Right renal cortex interstitium (tissue), 3 donors: ENCODE measurements around the gene FERMT2. TPM values are rescaled to one million over a fixed set of nuclear protein-coding genes. Genes with fewer than 3 reads are reported as not detected.
"Not testable (repeated sequence)": the region's sequence is repeated elsewhere in the genome, so short reads cannot be mapped to it uniquely, and the experiment has no call there.

ENCODE experiments used
- DNase-seq, 3 donors: peaks; one replicate each; pipeline ENCODE4 v3.0.0-alpha.2; 2013; ENCODE audit warnings: low read depth in 3 of 3, low spot score in 2 of 3
- polyA plus RNA-seq, 3 donors: library from polyadenylated mRNA; unstranded; fragments of 120-200 nt; gene quantifications; one replicate each; pipeline ENCODE4 v1.2.1, GENCODE V29; 2013; ENCODE audit not compliant: insufficient read length in 3 of 3

The FERMT2 gene
- polyA plus RNA-seq, 3 donors = 177 to 189 (median 185) TPM

DNA sequence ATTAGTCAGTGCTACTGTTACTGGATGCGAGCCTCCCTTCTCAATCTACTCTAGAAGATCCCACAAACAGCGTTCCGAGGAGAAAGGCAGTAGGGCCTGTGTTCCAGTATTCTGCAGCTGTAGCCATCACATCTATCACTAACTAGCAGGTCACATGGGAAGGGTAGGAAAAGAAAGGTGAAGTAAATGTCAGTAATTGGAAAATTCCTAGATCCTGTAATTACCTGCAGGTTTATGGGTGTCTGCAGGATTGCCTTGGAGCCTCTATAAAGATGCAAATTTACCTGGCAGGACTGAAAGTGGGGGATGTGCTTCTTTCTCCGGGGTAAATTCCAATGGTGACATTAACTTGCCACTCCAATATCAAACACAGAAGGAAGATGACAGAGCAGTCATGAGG, 77.8 kb downstream of the FERMT2 start:
- no peak for DNase-seq

DNA sequence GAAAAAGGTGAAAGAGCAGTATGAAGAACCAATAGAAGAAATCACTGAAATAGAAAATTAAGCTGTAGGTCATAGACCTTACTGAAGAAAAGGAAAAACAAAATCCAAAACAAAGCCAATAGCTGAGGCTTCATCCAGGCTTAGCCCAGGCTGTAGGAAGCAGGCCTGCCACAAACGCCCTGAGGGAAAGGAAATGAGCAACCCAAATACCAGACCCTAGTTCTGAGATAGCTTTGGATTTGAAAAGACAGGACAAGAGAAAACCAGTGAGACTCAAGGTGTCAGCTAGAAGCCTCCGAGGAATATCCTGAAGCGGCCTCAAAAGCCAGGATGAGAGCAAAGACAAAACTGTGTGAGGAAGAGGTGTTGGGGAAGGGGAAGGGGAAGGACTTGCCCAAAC, 79.2 kb downstream of the FERMT2 start:
- DNase-seq = no peak

DNA sequence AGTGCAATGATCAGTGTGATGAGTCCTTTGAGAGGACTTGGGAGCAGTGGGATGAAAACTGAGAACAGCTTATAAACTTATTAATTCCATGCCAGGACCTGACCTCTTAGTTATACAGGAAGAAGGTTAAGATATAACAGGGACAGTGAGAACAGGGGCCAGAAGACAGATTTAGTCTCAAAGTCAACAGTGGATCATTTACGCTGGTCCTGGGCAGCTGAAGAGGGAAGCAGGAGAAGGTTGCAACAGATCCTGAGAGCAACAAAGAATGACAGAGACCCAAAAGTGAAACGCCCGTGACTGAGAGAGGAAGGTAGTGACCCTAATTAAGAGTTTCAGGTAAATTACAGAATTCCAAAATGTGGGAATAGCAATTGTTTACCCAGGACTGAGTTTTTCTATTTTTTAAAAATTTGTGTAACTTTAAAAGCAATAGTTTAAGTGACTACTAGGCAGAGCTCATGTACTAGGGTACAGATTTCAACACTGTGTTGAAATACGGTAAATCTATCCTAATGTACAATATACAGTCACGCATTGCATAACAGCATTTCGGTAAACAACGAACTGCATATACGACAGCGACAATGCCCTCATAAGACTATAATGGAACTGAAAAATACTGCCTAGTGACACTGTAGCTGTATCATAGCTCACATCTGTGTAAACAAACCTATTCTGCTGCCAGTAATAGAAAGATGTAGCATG, 81.8 kb downstream of the FERMT2 start:
- DNase-seq = no peak

DNA sequence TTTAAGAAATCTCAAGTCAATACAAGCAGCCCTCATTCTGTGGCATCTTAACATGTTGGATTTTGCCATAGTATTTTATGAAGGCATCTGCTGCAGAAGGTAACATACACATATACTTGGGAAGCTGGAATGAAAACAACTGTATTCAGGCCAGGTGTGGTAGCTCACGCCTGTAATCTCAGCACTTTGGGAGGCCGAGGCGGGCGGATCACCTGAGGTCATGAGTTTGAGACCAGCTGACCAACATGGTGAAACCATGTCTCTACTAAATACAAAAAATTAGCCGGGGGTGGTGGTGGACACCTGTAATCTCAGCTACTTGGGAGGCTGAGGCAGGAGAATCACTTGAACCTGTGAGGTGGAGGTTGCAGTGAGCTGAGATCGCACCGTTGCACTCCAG, 86.0 kb downstream of the FERMT2 start:
- DNase-seq = not testable (repeated sequence)

DNA sequence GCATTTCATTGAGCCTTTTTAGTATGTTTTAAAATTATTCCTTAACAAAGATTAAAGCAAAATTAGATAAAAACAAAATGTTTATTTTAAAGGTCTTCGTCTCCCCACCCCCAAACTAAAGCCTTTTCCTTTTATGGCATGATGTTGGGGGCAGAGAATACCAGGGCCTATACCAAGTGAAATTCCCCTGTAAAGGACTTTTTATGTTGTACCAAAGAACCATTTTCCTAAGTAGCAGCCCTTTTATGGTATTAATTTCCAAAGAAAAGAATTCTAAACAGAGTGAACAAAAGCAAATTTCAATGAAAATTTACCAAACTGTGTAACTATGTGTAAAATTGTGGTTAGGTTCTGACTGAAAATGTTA, 87.5 kb downstream of the FERMT2 start:
- no peak for DNase-seq

DNA sequence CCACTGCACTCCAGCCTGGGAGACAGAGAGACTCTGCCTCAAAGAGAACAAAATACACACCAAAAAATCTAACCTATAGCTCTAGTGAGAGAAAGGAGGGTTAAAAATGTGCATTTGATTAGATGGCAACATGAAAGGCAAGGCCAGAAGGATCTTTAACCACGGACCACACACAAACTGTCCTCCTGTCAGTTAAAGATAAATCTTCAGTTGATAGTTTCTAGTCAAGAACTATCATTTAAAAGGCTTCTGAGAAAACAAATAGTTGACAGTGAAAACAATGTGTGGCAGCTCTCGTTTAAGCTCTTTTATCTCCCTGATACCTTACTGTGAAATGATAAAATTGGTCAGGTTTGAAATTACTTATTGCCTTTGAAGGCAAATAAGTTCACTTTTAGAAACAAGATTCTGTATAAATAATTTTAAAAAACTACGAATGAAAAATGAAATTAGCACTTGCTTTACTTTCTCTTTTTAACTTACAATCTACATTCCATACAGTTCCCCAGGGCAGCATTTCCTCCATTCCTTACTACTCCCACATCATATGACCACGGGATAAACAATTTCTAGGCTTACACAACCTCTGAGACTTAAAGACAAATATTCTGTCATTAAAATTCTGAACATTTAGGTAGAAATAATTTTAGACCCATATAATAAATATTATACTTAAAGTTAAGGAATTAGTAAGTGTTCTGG, 88.1 kb downstream of the FERMT2 start:
- DNase-seq = no peak

DNA sequence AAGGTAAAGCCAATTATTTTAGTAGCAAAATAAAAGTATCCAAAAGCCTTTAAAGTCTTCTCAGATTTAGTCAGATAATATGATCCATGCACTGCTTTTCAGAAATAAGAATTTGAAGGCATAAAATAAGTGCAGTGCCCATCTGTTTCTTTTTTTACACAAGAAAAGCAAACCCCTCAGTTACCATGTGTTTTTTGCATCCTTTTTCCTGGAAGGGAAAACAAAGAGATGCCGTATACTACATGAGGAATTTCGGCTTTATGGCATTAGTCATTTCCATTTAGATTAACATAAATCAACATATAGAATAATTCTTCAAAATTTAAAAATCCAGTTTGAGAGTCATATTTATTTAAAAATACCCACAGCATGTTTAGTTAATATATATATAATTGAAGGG, 89.4 kb downstream of the FERMT2 start:
- no peak for DNase-seq

DNA sequence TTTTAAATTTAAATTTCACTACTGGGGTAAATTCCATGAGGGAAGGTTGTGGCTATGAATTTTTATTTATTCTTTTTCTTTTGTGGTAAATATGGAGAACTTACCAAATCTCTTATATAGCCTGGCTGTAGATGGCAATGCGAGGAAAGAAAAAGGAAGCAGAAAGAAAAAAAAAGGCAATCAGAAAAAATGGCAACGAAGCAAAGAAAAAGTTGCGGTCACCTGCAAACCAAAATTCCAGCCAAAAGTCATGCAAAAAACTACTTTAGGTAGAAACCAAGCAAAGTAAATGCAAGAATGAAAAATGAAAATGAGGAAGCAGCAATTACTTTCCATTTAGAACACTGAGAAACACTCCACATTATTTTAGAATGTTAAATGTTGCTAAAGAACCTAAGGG, 89.9 kb downstream of the FERMT2 start:
- no peak for DNase-seq

DNA sequence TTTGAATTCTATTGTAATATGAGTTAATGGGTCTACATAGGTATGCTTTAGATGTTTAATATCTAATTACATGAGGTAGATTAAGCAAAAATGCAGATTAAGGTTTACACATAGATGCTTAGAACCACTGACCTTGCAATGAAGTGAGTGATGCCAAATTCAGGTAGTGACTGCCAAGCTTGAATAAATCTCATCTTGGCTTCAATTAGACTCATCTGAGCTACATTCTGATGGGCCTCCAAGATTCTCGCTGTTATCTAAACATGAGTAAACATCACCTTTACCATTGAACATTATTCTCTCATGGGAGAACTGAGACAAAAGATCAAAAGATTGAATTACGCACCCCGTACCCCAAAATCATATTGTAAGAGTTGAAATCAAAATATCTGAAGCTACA, 90.6 kb downstream of the FERMT2 start:
- no peak for DNase-seq

DNA sequence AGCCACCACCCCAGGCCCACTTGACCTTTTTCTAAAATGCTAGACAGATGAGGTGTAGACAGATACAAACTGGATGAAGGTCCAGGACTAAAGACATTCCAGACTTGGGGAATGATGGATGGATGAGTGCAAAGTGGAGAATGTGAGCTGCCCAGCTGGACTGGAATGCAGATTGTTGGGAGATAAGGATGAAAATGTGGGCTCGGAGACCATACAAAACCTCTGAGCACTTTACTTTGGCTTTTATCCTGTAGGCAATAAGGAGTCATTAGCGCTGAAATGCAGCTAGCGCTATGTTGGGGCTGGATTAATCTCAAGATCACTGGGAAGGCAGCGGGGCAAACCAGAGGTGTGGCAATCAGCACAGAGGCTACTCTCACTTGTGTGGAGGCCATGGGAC, 94.7 kb downstream of the FERMT2 start:
- DNase-seq = no peak

DNA sequence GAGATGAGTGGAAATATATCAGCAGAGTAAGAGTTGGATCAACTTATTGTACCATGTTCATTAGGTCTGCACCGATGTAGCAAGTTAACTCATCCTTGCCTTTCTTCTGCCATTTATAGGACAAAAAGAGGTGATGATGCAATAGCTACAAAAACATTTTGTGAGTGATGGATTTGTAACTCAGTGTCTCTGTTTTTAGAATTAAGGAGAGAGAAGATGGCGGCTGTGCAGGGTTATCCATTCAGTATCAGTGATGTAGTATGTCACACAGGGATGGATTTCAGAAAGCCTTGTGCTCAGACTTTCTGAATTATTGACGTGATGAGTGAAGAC, 97.4 kb downstream of the FERMT2 start:
- no peak for DNase-seq

DNA sequence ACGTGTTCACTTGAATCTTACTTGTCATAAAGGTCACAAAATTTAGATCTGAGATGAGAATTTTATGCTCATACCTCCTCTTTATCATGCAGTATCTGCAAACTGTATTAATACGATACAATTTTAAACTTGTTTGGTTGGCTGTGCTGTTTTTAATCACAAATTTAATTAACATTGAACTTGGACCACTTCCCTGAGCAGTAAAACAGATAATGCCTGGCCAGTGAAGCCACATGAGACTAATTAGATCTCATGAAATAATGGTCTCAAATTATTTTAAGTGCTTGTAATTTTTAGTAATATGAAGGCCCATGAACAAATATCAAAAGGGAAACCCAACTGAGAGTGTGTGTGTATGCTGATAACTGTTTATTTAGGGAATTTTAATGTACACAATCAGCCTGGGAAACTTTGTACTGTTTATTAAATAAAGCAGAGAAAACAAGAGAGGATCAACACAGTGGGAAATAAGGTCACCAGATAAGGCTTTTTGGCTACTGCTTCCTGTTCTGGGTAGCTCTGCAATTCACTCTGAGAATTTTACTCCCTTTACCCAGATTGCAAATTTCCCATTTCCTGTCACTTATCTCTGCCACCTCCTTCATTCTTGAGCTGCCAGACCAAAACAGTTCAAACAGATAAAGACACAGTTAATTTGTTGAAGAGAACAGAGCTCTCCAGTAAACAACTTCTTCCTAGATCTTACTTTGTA, 97.9 kb downstream of the FERMT2 start:
- DNase-seq = no peak

DNA sequence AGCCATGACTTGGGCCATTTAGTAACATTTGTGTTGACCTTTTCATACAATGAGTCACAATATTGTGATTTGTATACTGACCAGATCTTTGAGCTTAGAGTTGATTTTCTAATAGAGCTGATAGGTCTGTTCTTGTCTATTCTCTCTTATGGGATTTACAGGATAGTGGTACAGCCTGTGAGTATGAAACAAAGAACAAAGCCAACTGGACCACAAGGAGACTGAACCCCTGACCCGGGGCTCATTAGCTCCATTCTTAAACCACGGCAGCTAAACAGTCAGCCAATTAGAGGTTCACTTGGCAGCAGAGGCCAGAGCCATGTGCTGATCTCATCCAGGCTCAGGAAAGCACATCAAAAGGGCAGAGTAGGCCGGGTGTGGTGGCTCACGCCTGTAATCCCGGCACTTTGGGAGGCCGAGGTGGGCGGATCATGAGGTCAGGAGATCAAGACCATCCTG, 100.4 kb downstream of the FERMT2 start:
- DNase-seq = no peak

DNA sequence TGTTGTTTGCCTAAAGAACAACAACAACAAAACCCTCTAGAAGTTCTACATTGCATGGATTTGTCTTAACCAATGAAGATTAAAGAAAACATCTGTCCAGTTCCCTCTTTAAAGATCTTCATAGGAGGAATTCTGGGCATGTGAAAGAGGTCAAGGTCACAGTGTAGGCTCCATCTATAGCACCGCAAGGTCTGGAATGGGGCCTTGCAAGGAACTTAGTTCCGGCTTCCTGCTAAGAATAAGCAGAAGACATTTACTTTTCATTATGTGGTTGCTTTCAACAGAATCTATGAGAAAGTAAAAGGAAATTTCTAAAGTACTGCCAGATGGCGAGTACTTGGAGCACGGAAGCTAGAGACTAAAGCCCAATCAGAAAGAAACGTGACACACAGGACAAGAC, 102.2 kb downstream of the FERMT2 start:
- DNase-seq = no peak

DNA sequence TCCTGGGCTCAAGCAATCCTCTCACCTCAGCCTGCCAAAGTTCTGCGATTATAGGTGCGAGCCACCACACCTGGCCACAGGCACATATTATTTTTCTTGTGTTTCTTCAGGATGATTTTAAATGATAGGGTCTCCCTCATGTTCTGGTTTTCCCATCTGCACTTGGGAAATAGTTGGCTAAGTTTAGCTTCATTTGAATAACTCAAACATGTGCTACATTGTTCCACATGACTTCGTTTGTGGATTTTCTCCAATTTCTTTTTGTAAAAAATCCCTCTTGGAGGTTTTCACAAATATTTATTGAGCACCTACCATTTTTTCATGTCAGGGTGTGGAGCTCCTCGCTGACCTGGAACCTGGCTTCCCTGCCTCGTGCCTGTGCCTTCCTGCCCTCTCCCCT, 104.3 kb downstream of the FERMT2 start:
- no peak for DNase-seq

DNA sequence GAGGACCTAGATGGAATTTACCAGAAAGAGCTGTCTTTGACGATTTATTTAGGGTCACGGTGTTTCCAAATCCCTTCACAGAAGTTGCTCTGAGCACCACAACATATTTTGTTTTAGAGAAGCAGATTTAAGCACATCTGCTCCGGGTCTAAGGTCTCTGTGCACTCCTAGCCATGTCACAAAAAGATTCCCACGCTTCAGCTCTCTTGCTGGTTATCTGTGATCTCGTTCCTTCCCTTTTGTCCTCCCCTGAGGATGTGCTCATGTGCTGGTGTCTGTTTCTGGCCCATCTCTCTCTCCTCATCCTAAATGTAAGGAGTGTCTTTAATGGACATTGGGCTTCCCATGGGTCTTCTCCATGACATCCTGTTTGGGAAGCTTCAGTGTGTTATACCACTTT, 105.8 kb downstream of the FERMT2 start:
- no peak for DNase-seq

DNA sequence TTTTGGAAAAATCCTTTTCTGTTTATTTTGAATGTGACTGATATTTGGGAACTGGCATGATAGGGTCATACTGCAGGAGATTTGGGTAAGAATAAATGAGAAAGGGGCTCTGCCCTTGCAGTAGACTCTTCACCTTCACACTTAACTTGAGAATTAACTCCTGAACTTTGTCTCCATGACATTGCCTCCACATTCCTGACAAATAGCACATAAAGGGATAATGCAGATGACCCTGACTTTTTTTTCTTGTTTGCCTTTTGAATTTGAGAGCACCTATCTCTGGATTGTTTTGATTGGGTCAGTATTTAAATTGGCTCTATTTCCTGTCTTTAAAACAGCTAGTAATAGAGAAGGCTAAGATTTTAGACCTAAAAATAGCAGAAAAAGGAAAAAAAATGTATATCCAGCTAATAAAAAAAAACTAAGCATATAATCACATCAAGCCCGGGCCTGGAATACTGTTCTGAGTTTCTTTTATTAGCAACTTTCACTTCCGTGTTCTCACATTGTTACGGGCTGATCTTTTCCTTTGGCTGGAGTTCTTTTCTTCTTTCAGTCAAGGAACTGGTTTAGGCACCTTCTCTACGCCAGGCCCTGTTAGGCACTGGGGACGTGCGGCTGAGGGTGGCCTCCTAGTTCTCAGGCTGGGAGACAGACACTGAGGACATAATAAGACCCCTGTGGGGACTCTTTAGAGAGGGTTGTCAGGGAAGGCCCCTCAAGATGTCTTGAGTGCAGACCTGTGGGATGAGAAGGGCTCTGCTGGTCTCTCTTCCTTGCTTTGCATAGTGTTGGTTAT, 106.4 kb downstream of the FERMT2 start:
- no peak for DNase-seq

DNA sequence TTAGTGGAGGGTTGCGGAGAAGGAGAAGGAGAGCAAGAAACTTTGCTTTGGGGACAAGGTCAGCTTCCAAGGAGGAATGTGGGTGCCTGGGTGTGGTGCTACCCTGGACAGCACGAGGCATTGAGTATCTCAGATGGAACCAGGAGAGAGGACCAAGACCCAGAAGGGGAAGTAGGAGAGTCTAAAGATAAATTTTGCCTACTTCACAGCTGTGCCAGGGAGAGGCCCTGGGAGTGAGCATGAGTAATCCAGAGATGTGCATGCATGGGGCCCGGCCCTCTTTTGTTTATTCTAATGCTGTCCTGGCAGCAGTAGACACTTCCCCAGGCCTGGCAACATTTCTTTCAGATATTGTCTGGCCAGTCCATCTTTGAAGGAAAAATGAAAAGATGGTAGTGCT, 110.0 kb downstream of the FERMT2 start:
- no peak for DNase-seq

DNA sequence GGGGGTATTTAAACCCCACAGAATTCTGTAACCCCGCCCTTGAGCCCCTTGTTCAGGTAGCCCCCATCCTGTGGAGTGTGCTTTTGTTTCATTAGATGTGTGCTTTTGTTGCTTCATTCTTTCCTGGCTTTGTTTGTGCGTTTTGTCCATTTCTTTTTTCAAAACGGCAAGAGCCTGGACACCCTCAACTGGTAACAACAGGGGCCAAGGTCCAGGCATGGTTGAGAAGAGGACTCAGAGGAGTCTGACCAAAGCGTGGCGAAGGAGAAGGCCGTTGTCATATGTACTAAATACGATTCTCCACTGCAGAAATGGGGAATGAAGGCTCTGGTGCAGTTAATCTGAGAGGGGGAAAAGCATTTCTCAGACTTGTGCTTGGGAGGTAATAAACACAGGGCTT, 113.4 kb downstream of the FERMT2 start:
- no peak for DNase-seq

DNA sequence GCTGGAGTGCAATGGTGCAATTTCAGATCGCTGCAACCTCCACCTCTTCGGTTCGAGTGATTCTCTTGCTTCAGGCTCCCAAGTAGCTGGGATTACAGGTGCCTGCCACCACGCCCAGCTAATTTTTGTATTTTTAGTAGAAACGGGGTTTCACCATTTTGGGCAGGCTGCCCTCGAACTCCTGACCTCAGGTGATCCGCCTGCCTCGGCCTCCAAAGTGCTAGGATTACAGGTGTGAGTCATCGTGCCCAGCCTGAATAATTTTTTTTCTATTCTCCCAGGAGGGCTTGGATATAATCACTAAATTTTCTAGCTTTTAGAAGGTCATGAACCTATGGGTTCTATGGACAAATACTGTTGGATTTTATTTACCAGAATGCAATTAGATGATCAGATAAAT, 114.8 kb downstream of the FERMT2 start:
- DNase-seq = no peak
